Measurements from ENCODE around the gene PBX1. TPM values are rescaled to one million over a fixed set of nuclear protein-coding genes. Genes with fewer than 3 reads are reported as not detected.

The PBX1 gene
- total and polyA plus RNA-seq, 2 experiments from 2014 or later: 40.0 to 104 TPM

DNA sequence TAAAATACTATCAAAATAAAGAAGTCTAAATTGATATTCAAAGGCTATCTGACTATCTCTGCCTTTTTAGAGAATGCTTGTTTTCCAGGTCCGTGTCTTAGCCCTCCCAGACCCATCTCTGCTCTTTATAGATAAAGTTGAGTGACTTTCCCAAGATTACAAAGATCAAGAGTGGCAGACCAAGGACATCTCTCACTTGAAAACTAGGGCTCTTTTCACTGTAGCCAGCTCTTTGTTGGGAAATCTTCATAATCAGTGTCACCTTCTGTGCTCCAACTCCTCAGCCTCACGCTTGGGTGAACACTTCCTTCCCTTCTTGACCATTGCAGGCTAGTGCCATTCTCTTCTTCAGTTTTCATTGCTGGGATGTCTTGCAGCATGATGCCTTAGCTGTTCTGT lies 211.1 kb downstream of the PBX1 start:
- Histone ChIP-seq H3K4me1 (ENCODE audit: insufficient read depth) (peaks cover 32% of the 10 kb centered on the region), H3F3A (replicated peaks; ENCODE audit: low read depth) (no peaks in the 10 kb centered on the region), H3K4me3 (no peak overlapping the region), H3K27me3 (ENCODE audit: insufficient read depth) (no peaks in the 10 kb centered on the region), H3K27ac (ENCODE audit: low read depth) (no peak overlapping the region), H3K4me2 (no peak overlapping the region), H2AFZ (no peak overlapping the region), H3K9me2 (ENCODE audit: insufficient read depth) (no peaks in the 10 kb centered on the region), H3K36me3 (ENCODE audit: insufficient read depth) (no peaks in the 10 kb centered on the region), H3K79me2 (replicated peaks; ENCODE audit: insufficient read depth) (peaks cover 81% of the 10 kb centered on the region), H4K20me1 (replicated peaks; ENCODE audit: insufficient read depth) (no peaks in the 10 kb centered on the region)
- Mint-ChIP-seq H3K4me3 (no peak overlapping the region), H3K27me3 (ENCODE audit: insufficient read depth, low read depth, poor library complexity) (peaks cover 4% of the 10 kb centered on the region), H3K27ac (0 out of 2 replicates have a peak overlapping the region, but pooled peaks have one; percentile 25), H3K4me1 (peaks cover 61% of the 10 kb centered on the region), H3K9me3 (no peaks in the 10 kb centered on the region), H3K36me3 (ENCODE audit: low read depth) (peaks cover 6% of the 10 kb centered on the region; the same call in 2 of the 3 replicates)
- no peak for ATAC-seq
- DNase-seq (ENCODE audit: low spot score): no peak
- no peak for TF ChIP-seq POLR2AphosphoS5 (IDR thresholded peaks at IDR 0.05; ENCODE audit: low read depth)
- no peak for TF ChIP-seq NANOG (IDR thresholded peaks at IDR 0.05; ENCODE audit: borderline replicate concordance)
- TF ChIP-seq EZH2phosphoT487 (IDR thresholded peaks at IDR 0.05; ENCODE audit: unreplicated experiment): no peak
- no peak for TF ChIP-seq CREB1 (CRISPR knock-in tag; IDR thresholded peaks at IDR 0.05; ENCODE audit: low read depth)
- TF ChIP-seq ZNF114 (CRISPR knock-in tag; IDR thresholded peaks at IDR 0.05): no peak
- no peak for TF ChIP-seq ZNF462 (CRISPR knock-in tag; IDR thresholded peaks at IDR 0.05)
- TF ChIP-seq ZNF331 (CRISPR knock-in tag; IDR thresholded peaks at IDR 0.05; ENCODE audit: low read depth): no peak
- TF ChIP-seq CTCF (conservative IDR thresholded peaks at IDR 0.05; ENCODE audit: low read depth in 2 of 2): no peak
- TF ChIP-seq ETS1 (IDR thresholded peaks at IDR 0.05): no peak
- no peak for TF ChIP-seq EZH2 (IDR thresholded peaks at IDR 0.05; ENCODE audit: low read depth, unreplicated experiment)
- no peak for TF ChIP-seq REST (IDR thresholded peaks at IDR 0.05; ENCODE audit: unreplicated experiment)
- no peak for TF ChIP-seq JUNB (IDR thresholded peaks at IDR 0.05; ENCODE audit: unreplicated experiment)
- no peak for TF ChIP-seq STAT1 (IDR thresholded peaks at IDR 0.05; ENCODE audit: unreplicated experiment)

Measured in GM23338 (cell line).